NCI-H82 (cell line): ENCODE results near the gene MLH1.
"Not testable (repeated sequence)": the region's sequence is repeated elsewhere in the genome, so short reads cannot be mapped to it uniquely, and the experiment has no call there.

Source experiments
- DNase-seq: peaks from one replicate; lab custom pipeline; 2025; lab: John Stamatoyannopoulos, UW

MLH1 gene

GRCh38 chr3:36993326-36994283 is at the start of gene MLH1:
TSS of gene MLH1 (plus strand) at chr3:36993518. CDS start at chr3:36993548, 30 bp downstream.
- DNase-seq: no peak

GRCh38 chr3:36943601-36944000 is 49.7 kb upstream of the MLH1 start:
- peak; percentile 1 for DNase-seq

- peak; percentile 12 for DNase-seq
These were observed 49.2 kb upstream of the MLH1 start for GRCh38 chr3:36944012-36944640.

GRCh38 chr3:36944641-36945270 is 48.6 kb upstream of the MLH1 start, which contains the start of gene TRANK1:
TSS of gene TRANK1 (minus strand) at chr3:36945054. CDS start at chr3:36944809, 245 bp downstream.
- DNase-seq: no peak

- no peak for DNase-seq
These were observed 47.9 kb upstream of the MLH1 start for GRCh38 chr3:36945333-36945980.

- not testable (repeated sequence) for DNase-seq
These were observed 45.5 kb upstream of the MLH1 start for GRCh38 chr3:36947814-36948213.

GRCh38 chr3:36954452-36955134 is 38.7 kb upstream of the MLH1 start:
- no peak for DNase-seq

- DNase-seq: no peak
These were observed 37.2 kb upstream of the MLH1 start for GRCh38 chr3:36956155-36956554.

GRCh38 chr3:36957063-36957462 is 36.3 kb upstream of the MLH1 start:
- no peak for DNase-seq

GRCh38 chr3:36957862-36958686 is 35.2 kb upstream of the MLH1 start:
- no peak for DNase-seq

GRCh38 chr3:36959821-36960220 is 33.5 kb upstream of the MLH1 start:
- peak; percentile 6 for DNase-seq

GRCh38 chr3:36960502-36960901 is 32.8 kb upstream of the MLH1 start:
- DNase-seq: no peak

GRCh38 chr3:36963008-36963407 is 30.3 kb upstream of the MLH1 start:
- not testable (repeated sequence) for DNase-seq

GRCh38 chr3:36964331-36964730 is 29.0 kb upstream of the MLH1 start:
- DNase-seq: no peak

- DNase-seq: no peak
These were observed 28.5 kb upstream of the MLH1 start for GRCh38 chr3:36964817-36965216.

GRCh38 chr3:36965440-36965839 is 27.9 kb upstream of the MLH1 start:
- no peak for DNase-seq

GRCh38 chr3:36969085-36969484 is 24.2 kb upstream of the MLH1 start:
- no peak for DNase-seq

- peak; percentile 5 for DNase-seq
These were observed 23.5 kb upstream of the MLH1 start for GRCh38 chr3:36969540-36970432.

- no peak for DNase-seq
These were observed 21.2 kb upstream of the MLH1 start for GRCh38 chr3:36972163-36972562.

- DNase-seq: no peak
These were observed 20.2 kb upstream of the MLH1 start for GRCh38 chr3:36973139-36973538.
